NCI-H1694 (cell line): ENCODE data around the gene DNAJA3.
"Not testable (repeated sequence)": the region's sequence is repeated elsewhere in the genome, so short reads cannot be mapped to it uniquely, and the experiment has no call there.

Source experiments
- DNase-seq: peaks from one replicate; lab custom pipeline; 2025; lab: John Stamatoyannopoulos, UW

The DNAJA3 gene

GRCh38 chr16:4387781-4388180, 37.9 kb upstream of the DNAJA3 start:
- no peak for DNase-seq

GRCh38 chr16:4388271-4389021, 37.2 kb upstream of the DNAJA3 start:
- DNase-seq, result no peak

- DNase-seq, result no peak
These were observed 36.4 kb upstream of the DNAJA3 start for GRCh38 chr16:4389051-4389955.

GRCh38 chr16:4390266-4391260, 35.1 kb upstream of the DNAJA3 start:
- no peak for DNase-seq

DNA sequence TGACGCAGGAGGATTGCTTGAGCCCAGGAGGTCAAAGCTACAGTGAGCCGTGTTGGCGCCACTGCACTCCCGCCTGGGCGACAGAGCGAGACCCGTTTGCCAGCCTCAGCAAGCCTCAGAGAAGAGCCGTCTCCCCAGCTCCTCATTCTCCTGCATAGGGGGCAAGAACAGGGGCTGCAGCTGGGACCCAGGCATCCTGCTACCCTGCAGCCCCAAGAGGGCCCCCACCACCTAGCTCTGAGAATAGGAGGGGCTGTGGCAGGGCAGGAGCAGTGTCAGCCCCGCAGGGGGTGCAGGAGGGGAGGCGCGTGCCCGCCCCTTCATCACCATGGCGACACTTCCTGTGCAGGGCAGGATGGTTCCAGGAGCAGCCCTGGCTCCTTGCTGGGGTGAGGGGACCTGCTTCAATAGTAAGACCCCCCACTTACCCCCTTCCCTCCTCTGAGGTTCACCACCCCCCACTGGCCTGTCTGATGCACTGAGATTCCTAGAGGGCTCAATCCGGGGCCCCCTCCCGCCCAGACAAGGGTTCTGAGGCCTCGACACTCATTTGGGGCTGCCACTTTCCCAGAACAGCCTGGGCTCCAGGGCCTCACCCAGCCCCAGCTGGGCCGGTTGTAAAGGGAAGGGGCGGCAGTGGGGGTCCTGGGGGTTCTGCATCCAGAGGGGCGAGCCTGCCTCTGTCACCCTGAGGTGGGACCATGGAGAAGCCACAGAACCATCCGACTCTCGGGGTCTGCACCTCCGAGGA, 33.9 kb upstream of the DNAJA3 start:
- no peak for DNase-seq

- no peak for DNase-seq
These were observed 33.1 kb upstream of the DNAJA3 start for GRCh38 chr16:4392382-4393239.

GRCh38 chr16:4393240-4393600, 32.4 kb upstream of the DNAJA3 start:
- no peak for DNase-seq

- not testable (repeated sequence) for DNase-seq
These were observed 31.8 kb upstream of the DNAJA3 start for GRCh38 chr16:4393850-4394249.

DNA sequence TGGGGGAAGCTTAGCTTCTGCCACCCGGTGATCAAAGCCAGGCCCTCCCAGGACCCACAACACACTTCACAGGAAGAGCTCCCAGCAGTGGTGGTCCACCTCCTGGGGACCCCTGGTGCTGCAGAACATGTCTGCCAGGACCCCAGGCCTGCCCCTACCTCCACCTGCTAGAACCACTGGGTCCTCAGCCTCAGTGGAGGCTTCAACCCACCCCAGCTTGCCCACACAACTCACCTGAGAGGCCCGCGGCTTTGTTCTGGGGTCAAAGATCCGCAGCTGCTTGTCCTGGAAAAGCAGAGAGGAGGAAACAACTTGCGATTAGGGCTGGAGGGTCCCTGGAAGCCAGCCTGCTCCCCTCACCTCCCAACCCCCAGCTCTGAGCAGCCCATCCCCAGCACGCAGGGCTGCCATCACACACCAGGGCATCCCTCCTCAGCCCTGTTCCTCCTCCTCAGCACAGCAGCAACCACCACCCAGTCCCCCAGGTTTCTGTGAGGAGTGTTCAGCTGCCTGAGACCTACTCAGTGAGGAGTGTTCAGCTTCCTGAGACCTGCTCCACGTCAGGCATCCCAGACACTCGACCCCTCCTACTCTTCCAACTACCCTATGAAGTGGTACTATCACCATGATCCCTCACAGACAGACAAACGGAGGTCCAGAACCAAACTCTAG, 30.5 kb upstream of the DNAJA3 start:
- DNase-seq, result no peak

DNA sequence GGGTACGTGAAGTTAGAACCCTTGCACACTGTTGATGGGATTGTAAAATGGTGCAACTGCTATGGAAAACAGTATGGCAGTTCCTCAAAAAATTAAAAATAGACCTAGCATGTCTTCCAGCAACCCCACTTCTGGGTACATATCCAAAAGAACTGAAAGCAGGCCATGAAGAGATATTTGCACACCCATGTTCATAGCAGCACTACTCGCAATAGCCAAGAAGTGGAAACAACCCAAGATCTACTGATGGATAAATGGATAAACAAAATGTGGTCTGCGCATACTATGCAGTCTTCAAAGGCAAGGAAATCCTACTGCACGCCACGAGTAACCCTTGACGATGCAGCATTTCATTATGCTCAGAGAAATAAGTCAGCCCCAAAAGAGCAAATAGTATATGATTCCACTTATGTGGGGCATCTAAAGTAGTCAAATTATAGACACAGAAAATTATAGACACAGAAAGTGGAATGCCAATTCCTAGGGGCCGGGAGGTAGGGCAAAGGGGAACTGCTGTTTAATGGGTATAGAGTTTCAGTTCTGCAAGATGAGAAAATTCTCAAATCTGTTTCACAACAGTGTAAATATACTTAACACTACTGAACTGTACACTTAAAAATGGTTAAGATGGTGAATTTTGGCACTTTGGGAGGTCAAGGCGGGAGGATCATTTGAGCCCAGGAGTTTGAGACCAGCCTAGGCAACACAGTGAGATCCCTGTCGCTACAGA, 26.5 kb upstream of the DNAJA3 start:
- DNase-seq, result no peak

DNA sequence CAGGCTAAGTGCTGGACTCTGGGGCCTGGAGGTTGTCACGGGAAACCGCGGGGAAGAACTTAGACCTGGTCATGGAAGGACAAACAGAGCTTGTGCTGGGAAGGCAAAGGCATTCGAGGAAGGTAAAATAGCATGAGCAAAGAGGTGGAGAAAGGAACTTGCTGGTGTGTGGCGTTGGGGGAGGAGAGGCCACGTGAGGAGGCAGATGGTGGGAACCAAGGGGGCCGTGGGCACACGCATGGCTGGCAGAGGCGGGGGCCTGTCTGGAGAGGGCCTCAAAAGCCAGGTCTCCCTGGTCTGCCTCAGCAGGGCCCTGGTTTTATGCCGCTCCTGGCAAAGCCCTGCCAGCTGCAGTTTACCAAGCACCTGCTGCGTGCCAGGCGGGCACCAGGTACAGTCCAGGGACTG, 24.6 kb upstream of the DNAJA3 start:
- no peak for DNase-seq

DNA sequence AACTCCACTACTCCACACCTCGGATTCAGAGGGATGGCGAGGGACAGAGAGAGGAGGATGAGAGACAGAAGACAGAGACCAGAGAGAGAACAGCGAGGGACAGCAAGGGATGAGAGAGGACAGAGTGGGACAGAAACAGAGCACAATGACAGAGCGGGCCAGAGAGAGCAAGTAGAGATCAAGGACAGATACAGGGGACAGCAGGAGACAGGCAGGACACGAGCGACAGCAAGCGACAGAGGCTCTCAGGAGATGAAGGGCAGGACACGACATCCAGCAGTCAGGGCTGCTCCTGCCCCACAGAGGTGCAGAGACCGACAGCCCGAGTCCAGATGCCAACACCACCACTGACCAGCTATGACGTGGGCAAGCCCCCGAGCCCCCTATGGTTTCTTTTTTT, 24.2 kb upstream of the DNAJA3 start:
- no peak for DNase-seq

GRCh38 chr16:4402439-4403132, 23.1 kb upstream of the DNAJA3 start:
- peak; percentile 57 for DNase-seq

GRCh38 chr16:4403133-4403949, 22.3 kb upstream of the DNAJA3 start:
- no peak for DNase-seq

- peak; percentile 46 for DNase-seq
These were observed 21.3 kb upstream of the DNAJA3 start for GRCh38 chr16:4404247-4404966.

DNA sequence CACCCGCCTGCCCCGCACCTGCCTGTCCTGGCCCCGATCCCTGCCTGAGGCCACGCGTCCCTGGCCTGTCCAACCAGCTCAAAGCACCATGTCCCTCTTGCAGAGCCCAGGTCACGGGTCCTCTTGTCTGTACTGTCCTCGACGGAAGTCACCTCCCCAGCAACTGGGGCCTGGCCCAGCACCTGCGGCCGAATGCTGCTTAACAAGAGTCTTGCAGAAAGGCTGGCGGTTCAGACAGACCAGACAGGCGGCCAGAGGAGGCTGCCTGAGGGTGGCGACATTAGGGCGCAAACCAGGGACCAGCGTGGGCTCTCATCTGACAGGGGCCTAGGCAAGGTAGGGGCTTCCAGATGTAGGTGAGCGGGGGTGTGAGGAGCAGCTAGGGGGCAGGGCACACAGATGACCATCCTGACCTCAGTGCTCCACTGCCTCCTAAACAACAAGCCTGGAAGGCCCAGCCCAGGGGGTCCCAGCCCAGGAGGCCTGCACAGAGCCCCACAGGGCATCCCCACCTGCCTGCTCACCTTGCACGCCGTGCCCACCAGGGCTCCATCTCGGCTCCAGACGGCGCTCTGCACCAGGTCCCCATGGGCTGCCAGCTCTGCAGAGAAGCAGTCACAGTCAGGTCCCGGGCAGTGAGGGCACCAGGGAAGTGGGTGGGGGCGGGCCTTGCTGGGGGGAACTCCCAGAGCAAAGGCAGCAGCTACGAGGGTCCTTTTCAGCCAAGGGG, 20.5 kb upstream of the DNAJA3 start:
- DNase-seq, result no peak
